H1 (cell line): ENCODE measurements around the gene AGBL4. TPM values are rescaled to one million over a fixed set of nuclear protein-coding genes. Genes with fewer than 3 reads are reported as not detected.

Source experiments
- CTCF ChIA-PET: fragments of 300-600 bp; sonication (Branson Sonifier 250); formaldehyde crosslinking; loops from one replicate; lab custom pipeline; 2021; ENCODE audit not compliant: partially characterized antibody; lab: Charles Lee
- POLR2A ChIA-PET: fragments of 300-600 bp; sonication (Branson Sonifier 250); formaldehyde crosslinking; loops from one replicate; lab custom pipeline; 2021; ENCODE audit warnings: inconsistent platforms; ENCODE audit not compliant: partially characterized antibody; lab: Charles Lee
- DNase-seq, 2 experiments: peaks; one replicate each; pipeline versions ENCODE4 v3.0.0 to v3.0.0-alpha.2; 2010 to 2022; ENCODE audit warnings: low spot score in 2 of 2, low read depth in 1 of 2, mixed read lengths in 1 of 2
- FAIRE-seq: peaks from 2 replicates; lab custom pipeline; 2011; peaks lifted over from hg19 to GRCh38; lab: Jason Lieb, UNC
- H2AFZ ChIP-seq: 2 replicates; pipeline ENCODE4 v1.8.1; 2012; ENCODE audit warnings: low read length, inconsistent platforms
- H2AK5ac ChIP-seq: 2 replicates; pipeline ENCODE4 v1.6.1; 2013; ENCODE audit warnings: low read depth, low read length
- H2BK120ac ChIP-seq: replicated peaks from 2 replicates; pipeline ENCODE3; 2013; ENCODE audit warnings: low read depth, low read length, inconsistent platforms
- H2BK12ac ChIP-seq: 2 replicates; pipeline ENCODE4 v1.6.1; 2013; ENCODE audit warnings: low read depth, low read length
- H2BK15ac ChIP-seq: 2 replicates; pipeline ENCODE4 v1.6.1; 2013; ENCODE audit warnings: low read length
- H2BK20ac ChIP-seq: 2 replicates; pipeline ENCODE4 v1.6.1; 2013; ENCODE audit warnings: low read length
- H2BK5ac ChIP-seq: 2 replicates; pipeline ENCODE4 v1.6.1; 2013; ENCODE audit warnings: low read depth, low read length
- H3K14ac ChIP-seq: 2 replicates; pipeline ENCODE4 v1.6.1; 2013; ENCODE audit warnings: inconsistent platforms; ENCODE audit not compliant: insufficient read length
- H3K18ac ChIP-seq: 2 replicates; pipeline ENCODE4 v1.6.1; 2013; ENCODE audit warnings: low read length; ENCODE audit errors: extremely low read depth
- H3K23ac ChIP-seq: 2 replicates; pipeline ENCODE4 v1.6.1; 2013; ENCODE audit warnings: inconsistent platforms; ENCODE audit not compliant: insufficient read length
- H3K23me2 ChIP-seq: 2 replicates; pipeline ENCODE4 v1.6.1; 2013; ENCODE audit warnings: low read depth, low read length
- H3K27ac ChIP-seq: 2 replicates; pipeline ENCODE4 v1.6.1; 2011; ENCODE audit warnings: low read depth, low read length, inconsistent platforms
- H3K27me3 ChIP-seq, 4 experiments: replicated peaks in 1 of 4; 1 replicate in 1 of 4; 2 replicates in 3 of 4; pipeline versions ENCODE4 v1.6.1 to v1.8.1; 2011 to 2013; ENCODE audit warnings: low read length in 3 of 4, mild to moderate bottlenecking in 3 of 4, inconsistent platforms in 2 of 4, mixed read lengths in 2 of 4, moderate library complexity in 1 of 4; ENCODE audit not compliant: control insufficient read depth in 3 of 4, insufficient read depth in 3 of 4; ENCODE audit errors: extremely low read depth in 1 of 4
- H3K36me3 ChIP-seq, 4 experiments: 2 replicates each; pipeline versions ENCODE4 v1.6.1 to v1.8.1; 2011 to 2013; ENCODE audit warnings: mild to moderate bottlenecking in 4 of 4, low read length in 3 of 4, moderate library complexity in 2 of 4, control low read depth in 1 of 4, inconsistent platforms in 1 of 4; ENCODE audit not compliant: insufficient read depth in 4 of 4, control insufficient read depth in 2 of 4
- H3K4ac ChIP-seq: replicated peaks from 2 replicates; pipeline ENCODE3; 2013; ENCODE audit warnings: low read length, low read depth, mixed read lengths, inconsistent platforms; ENCODE audit not compliant: insufficient read length
- H3K4me1 ChIP-seq, 4 experiments: replicated peaks in 1 of 4; 1 replicate in 1 of 4; 2 replicates in 3 of 4; pipeline versions ENCODE4 v1.6.1 to v1.8.1; 2011 to 2013; ENCODE audit warnings: low read length in 3 of 4, inconsistent platforms in 2 of 4, mixed read lengths in 1 of 4; ENCODE audit not compliant: insufficient read depth in 4 of 4, control insufficient read depth in 3 of 4
- H3K4me2 ChIP-seq, 2 experiments: 2 replicates each; pipeline versions ENCODE4 v1.6.1 to v1.8.1; 2011 to 2013; ENCODE audit warnings: low read depth in 2 of 2, low read length in 2 of 2, control low read depth in 1 of 2, inconsistent platforms in 1 of 2, mild to moderate bottlenecking in 1 of 2; ENCODE audit not compliant: insufficient read depth in 1 of 2
- H3K4me3 ChIP-seq, 4 experiments: fragments of 200-600, 300-600 bp in 1 of 4; sonication (generic), shearing (Covaris generic), sonication (Bioruptor Twin) in 1 of 4; 2 replicates each; pipeline versions ENCODE4 v1.5.1 to v1.8.1; 2011 to 2016; ENCODE audit warnings: low read length in 4 of 4, low read depth in 3 of 4, control low read depth in 2 of 4, inconsistent platforms in 2 of 4, mild to moderate bottlenecking in 2 of 4, mixed read lengths in 1 of 4, moderate library complexity in 1 of 4; ENCODE audit not compliant: insufficient read depth in 2 of 4; ENCODE audit errors: extremely low read depth in 1 of 4
- H3K56ac ChIP-seq: replicated peaks from 2 replicates; pipeline ENCODE3; 2013; ENCODE audit warnings: low read depth, mild to moderate bottlenecking, mixed read lengths, low read length, inconsistent platforms; ENCODE audit not compliant: insufficient read length
- H3K79me1 ChIP-seq: 2 replicates; pipeline ENCODE4 v1.6.1; 2013; ENCODE audit warnings: low read depth, low read length, control low read depth
- H3K79me2 ChIP-seq, 2 experiments: 2 replicates each; pipeline versions ENCODE4 v1.6.1 to v1.8.1; 2012 to 2013; ENCODE audit warnings: low read length in 2 of 2, mild to moderate bottlenecking in 2 of 2, inconsistent platforms in 1 of 2; ENCODE audit not compliant: insufficient read depth in 2 of 2, control insufficient read depth in 1 of 2
- H3K9ac ChIP-seq, 4 experiments: replicated peaks in 1 of 4; 1 replicate in 1 of 4; 2 replicates in 3 of 4; pipeline versions ENCODE4 v1.6.1 to v1.8.1; 2011 to 2013; ENCODE audit warnings: low read depth in 3 of 4, low read length in 3 of 4, control low read depth in 2 of 4, mild to moderate bottlenecking in 2 of 4, moderate library complexity in 2 of 4, inconsistent platforms in 1 of 4; ENCODE audit errors: extremely low read depth in 1 of 4
- H3K9me3 ChIP-seq, 2 experiments: 2 replicates each; pipeline versions ENCODE4 v1.6.1 to v1.8.1; 2012 to 2013; ENCODE audit warnings: mild to moderate bottlenecking in 2 of 2, moderate library complexity in 2 of 2, control low read depth in 1 of 2, inconsistent platforms in 1 of 2, low read depth in 1 of 2, low read length in 1 of 2, mixed read lengths in 1 of 2; ENCODE audit not compliant: insufficient read depth in 2 of 2
- H4K20me1 ChIP-seq, 2 experiments: replicated peaks in 1 of 2; 2 replicates each; pipeline versions ENCODE3 to v1.8.1; 2011 to 2013; ENCODE audit warnings: inconsistent platforms in 2 of 2, low read length in 2 of 2, mild to moderate bottlenecking in 1 of 2; ENCODE audit not compliant: insufficient read depth in 2 of 2, control insufficient read depth in 1 of 2
- H4K5ac ChIP-seq: 2 replicates; pipeline ENCODE4 v1.6.1; 2013; ENCODE audit warnings: low read length, low read depth, mixed read lengths, inconsistent platforms; ENCODE audit not compliant: insufficient read length
- H4K8ac ChIP-seq: 2 replicates; pipeline ENCODE4 v1.8.0; 2013; ENCODE audit warnings: mild to moderate bottlenecking, moderate library complexity, low read length, inconsistent platforms; ENCODE audit not compliant: insufficient read depth; ENCODE audit errors: extremely low read depth
- H4K91ac ChIP-seq: replicated peaks from 2 replicates; pipeline ENCODE3; 2013; ENCODE audit warnings: low read length, mixed read lengths, inconsistent platforms; ENCODE audit not compliant: insufficient read length
- BCL11A ChIP-seq, 2 experiments: IDR thresholded peaks; one replicate each; pipeline ENCODE4 v1.6.1; 2011; ENCODE audit warnings: low read depth in 2 of 2, low read length in 2 of 2, mild to moderate bottlenecking in 2 of 2
- polyA plus RNA-seq, 7 experiments: library from polyadenylated mRNA; depleted of rRNA in 3 of 7; stranded (reverse) in 5 of 7; unstranded in 2 of 7; fragments of >200 nt in 5 of 7; fragments of 200-250 nt in 2 of 7; gene quantifications; 1 replicate in 5 of 7; 2 replicates in 1 of 7; 4 replicates in 1 of 7; pipeline versions ENCODE4 v1.2.1 to v1.2.3, GENCODE V29; 2011 to 2013; ENCODE audit warnings: missing spikeins in 2 of 7, mixed read lengths in 2 of 7
- total RNA-seq: library from RNA; stranded (reverse); fragmentation: NEBNext Ultra II Directional; extraction: Animal tissue kit (Norgen Biotek cat#: 25700); gene quantifications from 2 replicates; pipeline ENCODE4 v1.2.1, GENCODE V29; 2021

AGBL4 gene
- total and polyA plus RNA-seq, 2 of the 8 experiments (the other 6 are each of a cell fraction or from before 2014, with no cell fraction given): 0.41 to 0.45 TPM

- H2AFZ ChIP-seq: no peak overlapping the region
- H3K56ac ChIP-seq: no peak overlapping the region
- H3K4me1 ChIP-seq: no peaks in the 10 kb centered on the region
- no peak for TF ChIP-seq BCL11A (IDR thresholded peaks at IDR 0.05; ENCODE audit: low read depth in 2 of 2, low read length in 2 of 2)
- no peaks in the 10 kb centered on the region for H4K20me1 ChIP-seq
- no peak overlapping the region for H2BK20ac ChIP-seq
- no peaks in the 10 kb centered on the region for H3K79me1 ChIP-seq
- no peak overlapping the region for H2AK5ac ChIP-seq
- DNase-seq (no peak), FAIRE-seq (no peak)
- H3K4me3 ChIP-seq: no peak overlapping the region
- no peaks in the 10 kb centered on the region for H3K27me3 ChIP-seq
- H4K91ac ChIP-seq: no peak overlapping the region
- H3K4me2 ChIP-seq: no peak overlapping the region
- no peak overlapping the region for H3K9ac ChIP-seq
- H3K27ac ChIP-seq: no peak overlapping the region
- ChIA-PET POLR2A (no interaction called here), CTCF (no interaction called here)
- no peaks in the 10 kb centered on the region; the same call in 1 of the 2 replicates for H3K23me2 ChIP-seq
- no peak overlapping the region for H4K5ac ChIP-seq
- H4K8ac ChIP-seq: no peak overlapping the region
- no peak overlapping the region for H2BK15ac ChIP-seq
- no peaks in the 10 kb centered on the region for H3K36me3 ChIP-seq
- H3K4ac ChIP-seq: no peak overlapping the region
- H2BK120ac ChIP-seq: no peak overlapping the region
- H3K23ac ChIP-seq: no peak overlapping the region
- H2BK12ac ChIP-seq: no peak overlapping the region
- H3K79me2 ChIP-seq: no peaks in the 10 kb centered on the region
- H3K9me3 ChIP-seq: peaks cover 87 to 90% of the 10 kb centered on the region in 2 experiments
- H2BK5ac ChIP-seq: no peak overlapping the region
- no peak overlapping the region for H3K14ac ChIP-seq
- H3K18ac ChIP-seq: no peak overlapping the region
These were observed 921.0 kb downstream of the AGBL4 start for GRCh38 chr1:49102752-49103151.
